Measurements from ENCODE around the gene DGUOK.

Gene DGUOK

DNA sequence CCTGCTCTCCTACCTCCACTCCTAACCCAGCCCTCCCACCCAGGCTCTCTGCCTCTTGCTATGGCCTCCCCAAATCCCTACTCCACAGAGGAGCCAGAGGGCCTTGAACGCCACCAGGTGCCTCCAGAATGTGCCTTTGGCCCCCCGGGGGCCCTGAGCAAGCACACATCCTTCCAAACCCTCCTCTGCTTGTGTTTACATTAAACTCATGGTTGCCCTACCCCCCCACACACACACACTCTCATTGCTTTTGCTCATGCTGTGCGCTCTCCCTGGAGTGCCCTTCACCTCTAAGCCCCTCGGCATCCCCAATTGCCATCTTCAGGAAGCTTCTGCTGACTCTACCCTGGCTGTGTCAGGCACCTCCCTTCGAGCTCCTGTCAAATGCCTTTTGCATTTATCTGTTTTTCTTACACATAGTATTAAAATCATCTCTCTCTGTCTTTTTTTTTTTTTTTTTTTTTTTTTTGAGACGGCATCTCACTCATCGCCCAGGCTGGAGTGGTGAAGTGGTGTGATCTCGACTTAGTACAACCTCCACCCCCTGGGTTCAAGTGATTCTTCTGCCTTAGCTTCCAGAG, 41.8 kb downstream of the DGUOK start:
- in situ Hi-C loops (cut with MboI; ENCODE audit: low sequenced_read_pairs, unreplicated experiment): no loop called here
- DNase-seq (ENCODE audit: low spot score): no peak
- TF ChIP-seq CTCF (IDR thresholded peaks at IDR 0.05; ENCODE audit: borderline replicate concordance, control extremely low read depth, extremely low read depth, insufficient read depth, missing control alignments): no peak

DNA sequence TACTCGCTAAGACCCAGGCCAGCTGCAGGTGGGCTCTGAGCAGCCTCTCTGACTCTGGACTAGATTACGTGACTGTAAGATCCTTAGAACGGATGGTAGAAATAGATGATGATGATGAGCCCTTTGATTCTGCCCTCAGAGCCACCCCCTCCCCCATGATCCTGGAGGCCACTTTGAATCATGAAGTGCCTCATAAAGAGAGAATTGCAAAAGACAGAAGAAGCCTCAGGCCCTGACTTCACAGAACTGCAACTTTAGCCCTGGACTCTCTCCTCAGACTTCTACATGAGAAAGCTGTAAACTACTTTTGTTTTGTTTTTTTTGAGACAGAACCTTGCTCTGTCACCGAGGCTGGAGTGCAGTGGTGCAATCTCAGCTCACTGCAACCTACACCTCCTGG, 42.7 kb downstream of the DGUOK start:
- in situ Hi-C loops (cut with MboI; ENCODE audit: low sequenced_read_pairs, unreplicated experiment): no loop called here
- TF ChIP-seq CTCF (IDR thresholded peaks at IDR 0.05; ENCODE audit: borderline replicate concordance, control extremely low read depth, extremely low read depth, insufficient read depth, missing control alignments): no peak

GRCh38 chr2:73970141-73970803, 43.6 kb downstream of the DGUOK start:
- in situ Hi-C loops (cut with MboI; ENCODE audit: low sequenced_read_pairs, unreplicated experiment): no loop called here
- TF ChIP-seq CTCF (IDR thresholded peaks at IDR 0.05; ENCODE audit: borderline replicate concordance, control extremely low read depth, extremely low read depth, insufficient read depth, missing control alignments): no peak
- no peak for DNase-seq (ENCODE audit: low spot score)

More for the DNA sequence above, 42.7 kb downstream of the DGUOK start:
- DNase-seq (ENCODE audit: low spot score): no peak

DNA sequence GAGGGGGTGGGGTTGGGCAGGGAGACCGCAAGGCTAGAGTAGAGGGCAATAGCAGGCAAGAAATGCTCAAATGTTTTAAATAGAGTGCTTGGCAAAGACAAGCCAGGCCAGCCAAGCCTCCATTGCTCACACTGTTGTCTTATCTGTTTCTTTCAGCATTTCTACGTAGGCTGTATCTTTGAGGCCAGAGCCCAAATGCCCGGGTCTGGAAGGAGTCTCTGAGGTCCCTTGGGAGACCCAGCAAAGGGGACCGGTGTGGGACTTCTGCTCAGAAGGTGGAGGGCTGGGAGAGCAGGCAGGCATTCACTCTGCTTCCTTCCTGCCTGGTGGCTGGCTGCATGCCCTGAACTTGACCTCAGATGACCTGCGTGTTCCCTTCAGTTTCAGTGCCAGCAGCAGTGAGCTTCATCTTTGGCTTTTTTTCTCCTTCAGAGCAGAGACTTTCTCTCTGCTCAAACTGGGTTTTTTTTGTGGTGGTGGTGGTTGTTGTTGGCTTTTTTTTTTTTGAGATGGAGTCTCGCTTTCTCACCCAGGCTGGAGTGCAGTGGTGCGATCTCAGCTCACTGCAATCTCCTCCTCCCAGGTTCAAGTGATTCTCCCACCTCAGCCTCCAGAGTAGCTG, 44.3 kb downstream of the DGUOK start:
- in situ Hi-C loops (cut with MboI; ENCODE audit: low sequenced_read_pairs, unreplicated experiment): no loop called here
- TF ChIP-seq CTCF (IDR thresholded peaks at IDR 0.05; ENCODE audit: borderline replicate concordance, control extremely low read depth, extremely low read depth, insufficient read depth, missing control alignments): no peak
- DNase-seq (ENCODE audit: low spot score): peak; percentile 50

DNA sequence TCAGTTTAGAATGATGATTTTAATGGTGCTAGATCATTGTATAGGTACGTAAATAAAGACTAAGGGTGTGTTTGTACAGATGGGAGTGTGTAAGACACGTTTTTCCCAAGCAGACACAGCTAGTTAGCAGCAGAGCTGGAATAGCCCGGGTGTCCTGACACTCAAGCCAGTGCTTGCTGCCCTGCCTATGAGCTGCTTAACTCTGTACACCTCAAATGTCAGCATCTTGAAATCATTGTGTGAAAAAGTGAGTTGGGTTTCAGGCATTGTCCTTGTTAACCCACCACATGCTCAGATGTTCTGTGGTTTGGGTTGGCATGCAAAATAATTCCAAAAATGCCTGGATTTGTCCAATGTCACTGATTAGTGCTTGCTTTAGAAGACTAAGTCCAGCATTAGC, 45.0 kb downstream of the DGUOK start:
- TF ChIP-seq CTCF (IDR thresholded peaks at IDR 0.05; ENCODE audit: borderline replicate concordance, control extremely low read depth, extremely low read depth, insufficient read depth, missing control alignments): no peak
- DNase-seq (ENCODE audit: low spot score): no peak
- in situ Hi-C loops (cut with MboI; ENCODE audit: low sequenced_read_pairs, unreplicated experiment): no loop called here

- TF ChIP-seq CTCF (IDR thresholded peaks at IDR 0.05; ENCODE audit: borderline replicate concordance, control extremely low read depth, extremely low read depth, insufficient read depth, missing control alignments): no peak
- in situ Hi-C loops (cut with MboI; ENCODE audit: low sequenced_read_pairs, unreplicated experiment): no loop called here
- DNase-seq (ENCODE audit: low spot score): no peak
Measured at GRCh38 chr2:73972846-73973245, 46.2 kb downstream of the DGUOK start.
